OCI-LY1 (cell line): Measurements from ENCODE around the gene KIRREL2.

Source experiments
- EZH2 ChIP-seq: fragments of 200-600 bp; sonication (generic), shearing (Covaris generic); IDR thresholded peaks from 2 replicates; pipeline ENCODE4 v1.8.0; 2017; ENCODE audit warnings: borderline replicate concordance, mixed run types, mild to moderate bottlenecking, antibody characterized with exemption, low read length, moderate library complexity, mixed read lengths
- TF ChIP-seq, protein P1 (sequence below): fragments of 200-600 bp; sonication (generic), shearing (Covaris generic); IDR thresholded peaks from 2 replicates; pipeline ENCODE4 v1.5.1; 2017; ENCODE audit warnings: mild to moderate bottlenecking, antibody characterized with exemption, low read length, moderate library complexity, mixed read lengths

DNA sequence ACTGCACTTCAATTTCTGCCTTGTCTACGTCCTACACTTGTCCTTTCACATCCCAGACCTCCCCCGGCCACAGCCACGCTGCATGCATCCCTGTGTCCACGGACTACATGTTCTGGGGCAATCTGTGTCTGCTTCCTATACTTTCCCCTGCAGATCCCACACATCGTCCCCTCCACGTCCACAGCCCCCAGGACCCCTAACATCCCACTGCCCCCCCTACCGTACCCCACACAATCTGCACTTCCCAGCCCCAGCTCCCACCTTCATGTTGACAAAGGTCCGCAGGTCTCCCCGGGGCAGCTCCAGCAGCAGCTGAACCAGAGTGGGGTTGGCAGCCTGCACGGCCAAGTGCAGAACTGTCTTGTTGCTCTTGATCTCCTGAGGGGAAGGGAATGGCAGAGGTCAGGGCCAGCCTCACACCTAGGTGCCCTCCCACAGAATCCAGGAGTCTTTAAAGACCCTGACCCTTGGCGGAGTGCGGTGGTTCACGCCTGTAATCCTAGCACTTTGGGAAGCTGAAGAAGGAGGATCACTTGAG, 33.5 kb downstream of the KIRREL2 start:
- TF ChIP-seq, protein P1, sequence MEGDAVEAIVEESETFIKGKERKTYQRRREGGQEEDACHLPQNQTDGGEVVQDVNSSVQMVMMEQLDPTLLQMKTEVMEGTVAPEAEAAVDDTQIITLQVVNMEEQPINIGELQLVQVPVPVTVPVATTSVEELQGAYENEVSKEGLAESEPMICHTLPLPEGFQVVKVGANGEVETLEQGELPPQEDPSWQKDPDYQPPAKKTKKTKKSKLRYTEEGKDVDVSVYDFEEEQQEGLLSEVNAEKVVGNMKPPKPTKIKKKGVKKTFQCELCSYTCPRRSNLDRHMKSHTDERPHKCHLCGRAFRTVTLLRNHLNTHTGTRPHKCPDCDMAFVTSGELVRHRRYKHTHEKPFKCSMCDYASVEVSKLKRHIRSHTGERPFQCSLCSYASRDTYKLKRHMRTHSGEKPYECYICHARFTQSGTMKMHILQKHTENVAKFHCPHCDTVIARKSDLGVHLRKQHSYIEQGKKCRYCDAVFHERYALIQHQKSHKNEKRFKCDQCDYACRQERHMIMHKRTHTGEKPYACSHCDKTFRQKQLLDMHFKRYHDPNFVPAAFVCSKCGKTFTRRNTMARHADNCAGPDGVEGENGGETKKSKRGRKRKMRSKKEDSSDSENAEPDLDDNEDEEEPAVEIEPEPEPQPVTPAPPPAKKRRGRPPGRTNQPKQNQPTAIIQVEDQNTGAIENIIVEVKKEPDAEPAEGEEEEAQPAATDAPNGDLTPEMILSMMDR = no peak
- no peak for TF ChIP-seq EZH2
